AG20443 (cell line): ENCODE measurements around the gene C10orf67.
"Not testable (repeated sequence)": the region's sequence is repeated elsewhere in the genome, so short reads cannot be mapped to it uniquely, and the experiment has no call there.

Experiments used
- DNase-seq: peaks from one replicate; pipeline ENCODE4 v3.0.0; 2012; ENCODE audit warnings: low spot score, mixed read lengths

C10orf67 gene

GRCh38 chr10:23263441-23264164 is 81.0 kb downstream of the C10orf67 start:
- no peak for DNase-seq

- DNase-seq = no peak
These were observed 81.7 kb downstream of the C10orf67 start for GRCh38 chr10:23262928-23263327.

GRCh38 chr10:23258516-23258915 is 86.1 kb downstream of the C10orf67 start:
- DNase-seq = no peak

GRCh38 chr10:23253780-23254179 is 90.8 kb downstream of the C10orf67 start:
- no peak for DNase-seq

GRCh38 chr10:23252859-23253258 is 91.7 kb downstream of the C10orf67 start:
- DNase-seq = not testable (repeated sequence)

- DNase-seq = not testable (repeated sequence)
These were observed 102.8 kb downstream of the C10orf67 start for GRCh38 chr10:23241779-23242178.

GRCh38 chr10:23238015-23238414 is 106.6 kb downstream of the C10orf67 start:
- DNase-seq = no peak

- no peak for DNase-seq
These were observed 114.0 kb downstream of the C10orf67 start for GRCh38 chr10:23230582-23230981.

GRCh38 chr10:23217471-23217870 is 127.1 kb downstream of the C10orf67 start:
- DNase-seq = no peak

GRCh38 chr10:23205972-23206642 is 138.5 kb downstream of the C10orf67 start:
- DNase-seq = no peak

GRCh38 chr10:23204773-23205172 is 139.8 kb downstream of the C10orf67 start:
- no peak for DNase-seq

- no peak for DNase-seq
These were observed 140.9 kb downstream of the C10orf67 start for GRCh38 chr10:23203369-23204325.

GRCh38 chr10:23202779-23203178 is 141.8 kb downstream of the C10orf67 start:
- no peak for DNase-seq

GRCh38 chr10:23201837-23202236 is 142.8 kb downstream of the C10orf67 start:
- DNase-seq = no peak

- no peak for DNase-seq
These were observed 143.5 kb downstream of the C10orf67 start for GRCh38 chr10:23200997-23201652.

- no peak for DNase-seq
These were observed 144.0 kb downstream of the C10orf67 start for GRCh38 chr10:23200586-23200985.

GRCh38 chr10:23199768-23200511 is 144.7 kb downstream of the C10orf67 start:
- DNase-seq = no peak

- no peak for DNase-seq
These were observed 145.4 kb downstream of the C10orf67 start for GRCh38 chr10:23198940-23199767.

- DNase-seq = no peak
These were observed 146.0 kb downstream of the C10orf67 start for GRCh38 chr10:23198610-23198939.

- no peak for DNase-seq
These were observed 147.2 kb downstream of the C10orf67 start for GRCh38 chr10:23197416-23197861.
